PC-9 (cell line): Measurements from ENCODE around the gene PDE11A.

Experiments
- CTCF ChIP-seq: fragments of 200-600 bp; sonication (generic); conservative IDR thresholded peaks from 2 replicates; pipeline ENCODE4 v1.6.1; 2017; ENCODE audit warnings: mixed run types, antibody characterized with exemption, mild to moderate bottlenecking, moderate library complexity
- EZH2 ChIP-seq: fragments of 200-600 bp; sonication (generic); IDR thresholded peaks from 2 replicates; pipeline ENCODE4 v1.8.0; 2017; ENCODE audit warnings: antibody characterized with exemption, low read depth

- no peak for TF ChIP-seq CTCF
- no peak for TF ChIP-seq EZH2
Observed at GRCh38 chr2:177893880-177894279, 178.7 kb downstream of the PDE11A start.
